GM21786 (cell line): ENCODE data around the gene CIZ1.

ENCODE experiments used
- ATAC-seq: cut with Tn5 transposase; IDR thresholded peaks from one replicate; pipeline ENCODE4 v1.9.1; 2021; ENCODE audit not compliant: unreplicated experiment

The CIZ1 gene

GRCh38 chr9:128127990-128128835 is 63.2 kb downstream of the CIZ1 start:
- ATAC-seq, result peak; percentile 59

GRCh38 chr9:128127568-128127989 is 63.8 kb downstream of the CIZ1 start, which contains the start of gene PTGES2:
PTGES2 (minus strand) TSS chr9:128127729; CDS start chr9:128127717, 12 bp downstream.
- ATAC-seq, result peak; percentile 44

- no peak for ATAC-seq
Measured at GRCh38 chr9:128125580-128126354, 65.6 kb downstream of the CIZ1 start.

- no peak for ATAC-seq
Measured at GRCh38 chr9:128124873-128125579, 66.3 kb downstream of the CIZ1 start.

GRCh38 chr9:128124451-128124850 is 66.9 kb downstream of the CIZ1 start:
- ATAC-seq, result no peak

GRCh38 chr9:128123451-128124080 is 67.8 kb downstream of the CIZ1 start:
- ATAC-seq, result no peak

- ATAC-seq, result no peak
Measured at GRCh38 chr9:128122809-128123175, 68.6 kb downstream of the CIZ1 start.

GRCh38 chr9:128121924-128122808 is 69.2 kb downstream of the CIZ1 start:
- ATAC-seq, result no peak

- ATAC-seq, result no peak
Measured at GRCh38 chr9:128121466-128121810, 69.9 kb downstream of the CIZ1 start.

GRCh38 chr9:128120741-128121465 is 70.5 kb downstream of the CIZ1 start:
- ATAC-seq, result no peak

GRCh38 chr9:128120061-128120740 is 71.2 kb downstream of the CIZ1 start:
- no peak for ATAC-seq

GRCh38 chr9:128118971-128119665 is 72.3 kb downstream of the CIZ1 start:
- ATAC-seq, result no peak

GRCh38 chr9:128118472-128118857 is 72.9 kb downstream of the CIZ1 start:
- no peak for ATAC-seq

- ATAC-seq, result peak; percentile 56
Measured at GRCh38 chr9:128117613-128118471, 73.5 kb downstream of the CIZ1 start.

- no peak for ATAC-seq
Measured at GRCh38 chr9:128116104-128117083, 75.0 kb downstream of the CIZ1 start.
